GM12801 (cell line): ENCODE results near the gene TTC38.

Experiments
- CTCF ChIP-seq: IDR thresholded peaks from one replicate; pipeline ENCODE4 v1.5.1; 2011; ENCODE audit warnings: control low read depth; ENCODE audit not compliant: insufficient read length; ENCODE audit errors: extremely low read depth

TTC38 gene

GRCh38 chr22:46246178-46246577 is 21.6 kb upstream of the TTC38 start:
- no peak for TF ChIP-seq CTCF

GRCh38 chr22:46247443-46247975 is 20.3 kb upstream of the TTC38 start:
- no peak for TF ChIP-seq CTCF

GRCh38 chr22:46250035-46250782 is 17.6 kb upstream of the TTC38 start, which contains the start of gene CDPF1:
TSS of gene CDPF1 (minus strand) at chr22:46250293. CDS start at chr22:46248284, 2,009 bp downstream.
- TF ChIP-seq CTCF, result no peak

GRCh38 chr22:46250783-46251125 is 17.1 kb upstream of the TTC38 start:
- TF ChIP-seq CTCF, result no peak

- TF ChIP-seq CTCF, result no peak
These were observed 16.5 kb upstream of the TTC38 start for GRCh38 chr22:46251266-46251665.

GRCh38 chr22:46251816-46252380 is 15.9 kb upstream of the TTC38 start:
- TF ChIP-seq CTCF, result no peak

- TF ChIP-seq CTCF, result no peak
These were observed 11.3 kb upstream of the TTC38 start for GRCh38 chr22:46256358-46256958.
